ENCODE data around the gene JADE2.

JADE2 gene

DNA sequence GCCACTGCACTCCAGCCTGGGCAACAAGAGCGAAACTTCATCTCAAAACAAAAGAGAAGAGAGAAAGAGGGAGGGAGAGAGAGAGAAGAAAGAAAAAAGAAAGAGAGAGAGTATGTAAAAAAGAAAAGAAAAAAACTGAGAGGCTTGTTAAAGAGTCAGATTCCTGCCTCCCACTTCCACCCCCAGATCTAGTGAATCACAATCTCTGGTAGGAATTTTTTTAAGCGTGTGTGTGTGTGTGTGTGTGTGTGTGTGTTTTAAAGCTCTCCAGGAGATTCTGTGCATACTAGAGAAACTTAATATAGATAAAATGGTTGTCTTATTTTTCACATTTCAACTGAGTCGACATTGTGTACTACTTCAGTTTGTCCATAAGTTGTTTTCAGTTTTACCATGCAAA lies 75.1 kb downstream of the JADE2 start:
- no peak overlapping the region for H3K4me3 ChIP-seq (ENCODE audit: low read length in 2 of 2)
- H3K4me1 ChIP-seq (ENCODE audit: control insufficient read depth in 2 of 2, insufficient read depth in 1 of 2, low read depth in 1 of 2, low read length in 2 of 2): no peaks in the 10 kb centered on the region
- no peaks in the 10 kb centered on the region for H3K9me3 ChIP-seq (replicated peaks in 1 of 2; ENCODE audit: control insufficient read depth in 2 of 2, insufficient read depth in 1 of 2, low read depth in 1 of 2, low read length in 2 of 2)
- no peak overlapping the region for H2BK15ac ChIP-seq (ENCODE audit: low read length)
- no peak overlapping the region for H2AFZ ChIP-seq (ENCODE audit: low read length)
- no peak overlapping the region for H3K23ac ChIP-seq (ENCODE audit: low read depth, low read length, poor library complexity)
- H3K36me3 ChIP-seq (replicated peaks in 1 of 2; ENCODE audit: control insufficient read depth in 2 of 2, insufficient read depth in 2 of 2, low read length in 2 of 2): peaks cover 0 to 25% of the 10 kb centered on the region in 2 donors
- no peak overlapping the region for H2BK5ac ChIP-seq (ENCODE audit: low read length)
- H3K14ac ChIP-seq (ENCODE audit: low read length): no peak overlapping the region
- H2AK5ac ChIP-seq (ENCODE audit: low read depth, low read length): no peak overlapping the region
- H3K4me2 ChIP-seq (ENCODE audit: insufficient read depth, low read length, poor library complexity, severe bottlenecking): no peak overlapping the region
- no peak for DNase-seq (ENCODE audit: low spot score)
- no peak overlapping the region for H4K91ac ChIP-seq (ENCODE audit: low read depth, low read length, poor library complexity)
- no peak overlapping the region for H2BK120ac ChIP-seq (ENCODE audit: low read depth, low read length)
- no peak overlapping the region for H3K18ac ChIP-seq (ENCODE audit: low read length)
- no peak overlapping the region for H3K27ac ChIP-seq (replicated peaks; ENCODE audit: low read length)
- no peak overlapping the region for H3K9ac ChIP-seq (ENCODE audit: low read depth, low read length, poor library complexity)
- H2BK12ac ChIP-seq (ENCODE audit: low read length): no peak overlapping the region
- no peaks in the 10 kb centered on the region for H3K79me1 ChIP-seq (ENCODE audit: low read depth, low read length)
- no CpG with 5 or more reads among the region's 3 CpGs for WGBS, 2 donors (ENCODE audit: extremely low coverage in 2 of 2, insufficient read length in 2 of 2, insufficient replicate concordance in 1 of 2)
- H3K4ac ChIP-seq (ENCODE audit: low read length): no peak overlapping the region
- H4K8ac ChIP-seq (ENCODE audit: low read depth, low read length): no peak overlapping the region
- H3K27me3 ChIP-seq (ENCODE audit: control insufficient read depth in 3 of 3, insufficient read depth in 3 of 3, low read depth in 1 of 3, low read length in 3 of 3): no peaks in the 10 kb centered on the region

- Histone ChIP-seq H2AFZ (ENCODE audit: low read length) (no peak overlapping the region), H3K18ac (ENCODE audit: low read length) (no peak overlapping the region), H3K27ac (replicated peaks; ENCODE audit: low read length) (no peak overlapping the region), H3K4me3 (ENCODE audit: low read length in 2 of 2) (no peak overlapping the region), H3K4me1 (ENCODE audit: control insufficient read depth in 2 of 2, insufficient read depth in 1 of 2, low read depth in 1 of 2, low read length in 2 of 2) (no peaks in the 10 kb centered on the region), H3K79me1 (ENCODE audit: low read depth, low read length) (no peaks in the 10 kb centered on the region), H3K9me3 (replicated peaks in 1 of 2; ENCODE audit: control insufficient read depth in 2 of 2, insufficient read depth in 1 of 2, low read depth in 1 of 2, low read length in 2 of 2) (no peaks in the 10 kb centered on the region), H3K14ac (ENCODE audit: low read length) (no peak overlapping the region), H3K9ac (ENCODE audit: low read depth, low read length, poor library complexity) (no peak overlapping the region), H2BK5ac (ENCODE audit: low read length) (no peak overlapping the region), H3K4ac (ENCODE audit: low read length) (no peak overlapping the region), H4K8ac (ENCODE audit: low read depth, low read length) (no peak overlapping the region), H3K27me3 (ENCODE audit: control insufficient read depth in 3 of 3, insufficient read depth in 3 of 3, low read depth in 1 of 3, low read length in 3 of 3) (no peaks in the 10 kb centered on the region), H3K36me3 (replicated peaks in 1 of 2; ENCODE audit: control insufficient read depth in 2 of 2, insufficient read depth in 2 of 2, low read length in 2 of 2) (peaks cover 3 to 48% of the 10 kb centered on the region in 2 donors), H2BK120ac (ENCODE audit: low read depth, low read length) (no peak overlapping the region), H3K23ac (ENCODE audit: low read depth, low read length, poor library complexity) (no peak overlapping the region), H2BK12ac (ENCODE audit: low read length) (no peak overlapping the region), H3K4me2 (ENCODE audit: insufficient read depth, low read length, poor library complexity, severe bottlenecking) (no peak overlapping the region), H4K91ac (ENCODE audit: low read depth, low read length, poor library complexity) (no peak overlapping the region), H2AK5ac (ENCODE audit: low read depth, low read length) (no peak overlapping the region), H2BK15ac (ENCODE audit: low read length) (no peak overlapping the region)
- DNase-seq (ENCODE audit: low spot score): no peak
- WGBS, 2 donors (ENCODE audit: extremely low coverage in 2 of 2, insufficient read length in 2 of 2, insufficient replicate concordance in 1 of 2): no CpG with 5 or more reads among the region's 1 CpG
Observed at GRCh38 chr5:134603059-134603458, 77.6 kb downstream of the JADE2 start.

DNA sequence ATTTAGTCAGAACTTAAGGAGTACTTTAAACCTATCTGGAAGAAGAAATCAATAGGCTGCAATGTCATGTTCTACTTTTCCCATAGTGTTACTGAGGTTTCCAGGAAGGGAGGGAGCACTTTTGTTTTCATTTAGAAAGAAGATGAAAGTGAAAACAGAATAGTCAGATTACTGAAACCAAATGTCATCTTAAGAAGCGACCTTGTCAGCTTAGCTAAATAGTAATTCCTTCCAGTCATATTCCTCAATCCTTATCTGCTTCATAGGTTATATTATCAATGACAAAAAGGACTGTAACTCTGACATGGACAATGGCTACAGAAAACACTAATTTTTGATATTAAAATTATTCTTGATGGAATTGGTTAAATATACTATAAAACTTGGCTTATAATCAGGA lies 79.4 kb downstream of the JADE2 start:
- Histone ChIP-seq H3K27ac (replicated peaks; ENCODE audit: low read length) (no peak overlapping the region), H3K4me3 (ENCODE audit: low read length in 2 of 2) (no peak overlapping the region), H4K91ac (ENCODE audit: low read depth, low read length, poor library complexity) (no peak overlapping the region), H3K36me3 (replicated peaks in 1 of 2; ENCODE audit: control insufficient read depth in 2 of 2, insufficient read depth in 2 of 2, low read length in 2 of 2) (peaks cover 9 to 67% of the 10 kb centered on the region in 2 donors), H4K8ac (ENCODE audit: low read depth, low read length) (no peak overlapping the region), H2AFZ (ENCODE audit: low read length) (no peak overlapping the region), H3K4me1 (ENCODE audit: control insufficient read depth in 2 of 2, insufficient read depth in 1 of 2, low read depth in 1 of 2, low read length in 2 of 2) (no peaks in the 10 kb centered on the region), H3K9me3 (replicated peaks in 1 of 2; ENCODE audit: control insufficient read depth in 2 of 2, insufficient read depth in 1 of 2, low read depth in 1 of 2, low read length in 2 of 2) (no peaks in the 10 kb centered on the region), H2BK120ac (ENCODE audit: low read depth, low read length) (no peak overlapping the region), H2BK15ac (ENCODE audit: low read length) (no peak overlapping the region), H3K18ac (ENCODE audit: low read length) (no peak overlapping the region), H3K4ac (ENCODE audit: low read length) (no peak overlapping the region), H3K9ac (ENCODE audit: low read depth, low read length, poor library complexity) (no peak overlapping the region), H3K27me3 (ENCODE audit: control insufficient read depth in 3 of 3, insufficient read depth in 3 of 3, low read depth in 1 of 3, low read length in 3 of 3) (no peaks in the 10 kb centered on the region), H2AK5ac (ENCODE audit: low read depth, low read length) (no peak overlapping the region), H2BK5ac (ENCODE audit: low read length) (no peak overlapping the region), H3K23ac (ENCODE audit: low read depth, low read length, poor library complexity) (no peak overlapping the region), H3K14ac (ENCODE audit: low read length) (no peak overlapping the region), H3K4me2 (ENCODE audit: insufficient read depth, low read length, poor library complexity, severe bottlenecking) (no peak overlapping the region), H2BK12ac (ENCODE audit: low read length) (no peak overlapping the region), H3K79me1 (ENCODE audit: low read depth, low read length) (no peaks in the 10 kb centered on the region)
- no CpG with 5 or more reads among the region's 1 CpG for WGBS, 2 donors (ENCODE audit: extremely low coverage in 2 of 2, insufficient read length in 2 of 2, insufficient replicate concordance in 1 of 2)
- DNase-seq (ENCODE audit: low spot score): no peak

DNA sequence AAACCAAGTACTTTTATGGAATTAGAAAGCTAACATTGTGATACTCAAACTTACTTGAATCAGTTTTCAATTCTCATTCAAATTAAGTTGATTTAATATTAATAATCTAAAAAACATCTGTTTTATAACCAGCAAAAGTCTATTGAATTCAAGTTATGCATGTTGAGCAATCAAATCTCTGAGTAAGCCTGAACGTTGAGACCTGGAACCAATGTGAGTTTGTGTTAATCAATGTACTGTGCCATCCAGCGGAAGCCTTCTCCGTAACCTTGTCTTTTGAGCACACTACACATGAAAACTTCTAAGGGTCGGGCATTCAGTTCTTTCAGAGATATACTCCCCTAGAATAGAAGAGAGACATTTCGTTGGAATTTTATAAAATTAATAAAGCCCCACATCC lies 81.3 kb downstream of the JADE2 start:
- Histone ChIP-seq H2BK120ac (ENCODE audit: low read depth, low read length) (no peak overlapping the region), H3K4me2 (ENCODE audit: insufficient read depth, low read length, poor library complexity, severe bottlenecking) (no peak overlapping the region), H2BK15ac (ENCODE audit: low read length) (no peak overlapping the region), H4K91ac (ENCODE audit: low read depth, low read length, poor library complexity) (no peak overlapping the region), H3K79me1 (ENCODE audit: low read depth, low read length) (no peaks in the 10 kb centered on the region), H3K27ac (replicated peaks; ENCODE audit: low read length) (no peak overlapping the region), H2BK5ac (ENCODE audit: low read length) (no peak overlapping the region), H3K4me3 (ENCODE audit: low read length in 2 of 2) (no peak overlapping the region), H2BK12ac (ENCODE audit: low read length) (no peak overlapping the region), H2AFZ (ENCODE audit: low read length) (no peak overlapping the region), H4K8ac (ENCODE audit: low read depth, low read length) (no peak overlapping the region), H3K4ac (ENCODE audit: low read length) (no peak overlapping the region), H3K36me3 (replicated peaks in 1 of 2; ENCODE audit: control insufficient read depth in 2 of 2, insufficient read depth in 2 of 2, low read length in 2 of 2) (peaks cover 9 to 78% of the 10 kb centered on the region in 2 donors), H3K4me1 (ENCODE audit: control insufficient read depth in 2 of 2, insufficient read depth in 1 of 2, low read depth in 1 of 2, low read length in 2 of 2) (no peaks in the 10 kb centered on the region), H3K23ac (ENCODE audit: low read depth, low read length, poor library complexity) (no peak overlapping the region), H3K27me3 (ENCODE audit: control insufficient read depth in 3 of 3, insufficient read depth in 3 of 3, low read depth in 1 of 3, low read length in 3 of 3) (no peaks in the 10 kb centered on the region), H3K9ac (ENCODE audit: low read depth, low read length, poor library complexity) (no peak overlapping the region), H3K9me3 (replicated peaks in 1 of 2; ENCODE audit: control insufficient read depth in 2 of 2, insufficient read depth in 1 of 2, low read depth in 1 of 2, low read length in 2 of 2) (no peaks in the 10 kb centered on the region), H3K14ac (ENCODE audit: low read length) (no peak overlapping the region), H3K18ac (ENCODE audit: low read length) (no peak overlapping the region), H2AK5ac (ENCODE audit: low read depth, low read length) (no peak overlapping the region)
- no peak for DNase-seq (ENCODE audit: low spot score)
- WGBS, 2 donors (ENCODE audit: extremely low coverage in 2 of 2, insufficient read length in 2 of 2, insufficient replicate concordance in 1 of 2): no CpG with 5 or more reads among the region's 5 CpGs

All from neuronal stem cell (in vitro differentiated cells).